GM12878 (cell line): ENCODE results near the gene CACNA1A. TPM values are rescaled to one million over a fixed set of nuclear protein-coding genes. Genes with fewer than 3 reads are reported as not detected.

Experiments
- ATAC-seq: fragments of 200-7000 bp; cut with Tn5 transposase; 3 replicates; pipeline ENCODE4 v1.9.1; 2020; ENCODE audit warnings: mild to moderate bottlenecking, moderate library complexity
- BruUV-seq: library from RNA; stranded (reverse); fragments of 400-500 nt; replicated peaks from 2 replicates; lab custom pipeline; 2021; lab: Mats Ljungman, UMichigan
- CTCF ChIA-PET: fragments of 300-600 bp; sonication (Branson Sonifier 250); formaldehyde crosslinking; extraction: SDS; loops from one replicate; lab custom pipeline; 2021; ENCODE audit warnings: inconsistent platforms; lab: Yijun Ruan, JAX
- POLR2A ChIA-PET: fragments of 350-600 bp; formaldehyde crosslinking; extraction: SDS; loops from one replicate; lab custom pipeline; 2021; ENCODE audit warnings: inconsistent platforms; lab: Charles Lee
- RAD21 ChIA-PET: fragments of 300-600 bp; sonication (Branson Sonifier 250); formaldehyde crosslinking; loops from one replicate; lab custom pipeline; 2023; ENCODE audit warnings: antibody characterized with exemption; ENCODE audit not compliant: unreplicated experiment; lab: Charles Lee
- SMC1A ChIA-PET: fragments of 300-600 bp; sonication (Branson Sonifier 250); formaldehyde crosslinking; loops from one replicate; lab custom pipeline; 2023; ENCODE audit not compliant: unreplicated experiment, uncharacterized antibody; lab: Charles Lee
- DNase-seq: peaks from one replicate; pipeline ENCODE4 v3.0.0-alpha.2; 2011; ENCODE audit warnings: low read depth, low spot score
- FAIRE-seq: peaks from 3 replicates; lab custom pipeline; 2011; peaks lifted over from hg19 to GRCh38; lab: Jason Lieb, UNC
- H2AFZ ChIP-seq: 2 replicates; pipeline ENCODE4 v1.6.0; 2011; ENCODE audit warnings: low read depth, low read length, control low read depth; ENCODE audit not compliant: control insufficient read depth
- H3K27ac ChIP-seq: 2 replicates; pipeline ENCODE4 v1.5.1; 2011; ENCODE audit warnings: control low read depth; ENCODE audit not compliant: control insufficient read depth, insufficient read depth
- H3K27me3 ChIP-seq, 2 experiments: replicated peaks in 1 of 2; 2 replicates each; pipeline versions ENCODE4 v1.6.0 to v1.6.1; 2011; ENCODE audit warnings: low read length in 1 of 2; ENCODE audit not compliant: control insufficient read depth in 2 of 2, insufficient read depth in 2 of 2
- H3K36me3 ChIP-seq, 2 experiments: 2 replicates each; pipeline ENCODE4 v1.5.1; 2011; ENCODE audit warnings: low read length in 1 of 2; ENCODE audit not compliant: control insufficient read depth in 2 of 2, insufficient read depth in 2 of 2
- H3K4me1 ChIP-seq: 2 replicates; pipeline ENCODE4 v1.6.1; 2011; ENCODE audit warnings: mild to moderate bottlenecking, low read length, moderate library complexity, mixed read lengths; ENCODE audit not compliant: control insufficient read depth, insufficient read depth
- H3K4me2 ChIP-seq: 2 replicates; pipeline ENCODE4 v1.6.0; 2011; ENCODE audit warnings: control low read depth; ENCODE audit not compliant: control insufficient read depth, insufficient read depth
- H3K4me3 ChIP-seq: fragments of 200-600 bp; sonication (generic); 2 replicates; pipeline ENCODE4 v1.5.1; 2016
- H3K79me2 ChIP-seq: 2 replicates; pipeline ENCODE4 v1.6.0; 2011; ENCODE audit warnings: low read length; ENCODE audit not compliant: control insufficient read depth, insufficient read depth
- H3K9ac ChIP-seq: 2 replicates; pipeline ENCODE4 v1.8.0; 2011; ENCODE audit warnings: low read length, control low read depth, mixed read lengths; ENCODE audit not compliant: control insufficient read depth, insufficient read depth
- H3K9me3 ChIP-seq: replicated peaks from 3 replicates; pipeline ENCODE4 v1.5.1; 2011; ENCODE audit warnings: mild to moderate bottlenecking, low read length; ENCODE audit not compliant: control insufficient read depth, insufficient read depth
- H4K20me1 ChIP-seq: 2 replicates; pipeline ENCODE4 v1.6.0; 2011; ENCODE audit not compliant: control insufficient read depth, insufficient read depth
- BCL11A ChIP-seq: IDR thresholded peaks from 2 replicates; pipeline ENCODE4 v1.6.1; 2011; ENCODE audit warnings: low read depth, low read length
- E2F8 ChIP-seq: fragments of 450-650 bp; IDR thresholded peaks from 2 replicates; pipeline ENCODE4 v1.6.1; 2018; ENCODE audit warnings: mild to moderate bottlenecking, low read depth, moderate library complexity; ENCODE audit not compliant: partially characterized antibody
- KAT2A ChIP-seq: conservative IDR thresholded peaks from 2 replicates; pipeline ENCODE4 v1.6.1; 2011; ENCODE audit warnings: low read depth, low read length; ENCODE audit not compliant: control insufficient read depth
- SIX5 ChIP-seq: IDR thresholded peaks from 2 replicates; pipeline ENCODE4 v1.6.1; 2011; ENCODE audit warnings: mild to moderate bottlenecking, low read depth, low read length, moderate library complexity; ENCODE audit not compliant: severe bottlenecking
- TARDBP ChIP-seq: IDR thresholded peaks from 2 replicates; pipeline ENCODE4 v1.6.1; 2016; ENCODE audit warnings: borderline replicate concordance
- ZNF24 ChIP-seq: fragments of 450-650 bp; IDR thresholded peaks from 2 replicates; pipeline ENCODE4 v1.6.1; 2017; ENCODE audit warnings: antibody characterized with exemption, mild to moderate bottlenecking
- WGBS: methylation state at CpG from one replicate; pipeline ENCODE4 v1.1.6; 2016; ENCODE audit warnings: low lambda C conversion rate; ENCODE audit not compliant: insufficient replicate concordance, insufficient coverage; ENCODE audit errors: missing lambda C conversion rate; 5-methylcytosine and 5-hydroxymethylcytosine counted together
- in situ Hi-C: fragments of 300-500 bp; cut with MboI; formaldehyde crosslinking; loops from 9 replicates; pipeline ENCODE4 v1.14.3; 2018; ENCODE audit warnings: mixed read lengths
- intact Hi-C: fragments of 100-400 bp; cut with micrococcal nuclease; formaldehyde crosslinking; loops from one replicate; pipeline ENCODE4 v1.14.2; 2022; ENCODE audit not compliant: unreplicated experiment
- polyA plus RNA-seq, 11 experiments: library from polyadenylated mRNA; depleted of rRNA in 4 of 11; unstranded in 6 of 11; stranded (reverse) in 5 of 11; fragments of >200 nt; fragmentation: Nextera tagmentation in 4 of 11; fragmentation: Illumina TruSeq in 1 of 11; extraction: Ambion mirVana in 4 of 11; extraction: Trizol in 1 of 11; gene quantifications; 1 replicate in 1 of 11; 2 replicates in 10 of 11; pipeline versions ENCODE4 v1.2.1 to v1.2.3, GENCODE V29; 2011 to 2016; ENCODE audit warnings: inconsistent platforms in 2 of 11, missing spikeins in 2 of 11, low read depth in 1 of 11
- total RNA-seq, 4 experiments: library from RNA; depleted of rRNA in 3 of 4; stranded (reverse); fragments of >200 nt in 3 of 4; fragmentation: Illumina TruSeq in 1 of 4; extraction: Trizol in 1 of 4; gene quantifications; 2 replicates each; pipeline versions ENCODE4 v1.2.1 to v1.2.3, GENCODE V29; 2013 to 2021

The CACNA1A gene
- total and polyA plus RNA-seq, 10 of the 15 experiments (the other 5 are each of a cell fraction or from before 2014, with no cell fraction given) = 1.1 to 4.4 (median 2.5) TPM

DNA sequence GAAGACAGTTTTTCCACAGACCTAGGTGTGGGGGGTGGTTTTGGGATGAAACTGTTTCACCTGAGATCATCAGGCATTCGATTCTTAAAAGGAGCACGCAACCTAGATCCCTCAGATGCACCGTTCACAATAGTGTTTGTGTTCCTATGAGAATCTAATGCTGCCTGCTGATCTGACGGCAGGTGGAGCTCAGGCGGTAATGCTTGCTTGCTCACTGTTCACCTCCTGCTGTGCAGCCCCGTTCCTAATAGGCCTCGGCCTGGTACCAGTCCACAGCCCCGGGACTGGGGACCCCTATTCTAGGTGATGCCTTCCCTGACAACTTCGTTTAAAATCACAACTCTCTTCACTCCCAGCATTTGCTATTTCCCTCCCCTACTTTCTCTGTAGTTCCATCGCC is 206.4 kb downstream of the CACNA1A start:
- ChIA-PET RAD21 (no interaction called here), SMC1A (no interaction called here), CTCF (interaction anchor here (0.5 kb wide), 1 partner anchor 105 kb away, joined by 4 read pairs; no protein-coding TSS in a partner anchor), POLR2A (no interaction called here)
- DNase-seq (no peak), FAIRE-seq (no peak), ATAC-seq (no peak)
- Histone ChIP-seq H3K4me3 (no peak overlapping the region), H3K4me1 (no peaks in the 10 kb centered on the region), H4K20me1 (no peaks in the 10 kb centered on the region), H3K9ac (no peak overlapping the region), H3K27ac (no peak overlapping the region), H3K36me3 (no peaks in the 10 kb centered on the region), H3K79me2 (no peaks in the 10 kb centered on the region), H3K27me3 (peaks cover 0 to 3% of the 10 kb centered on the region in 2 experiments; a peak in 3 of 4 replicates), H2AFZ (no peak overlapping the region), H3K4me2 (no peak overlapping the region), H3K9me3 (no peaks in the 10 kb centered on the region)
- 26% methylated on average over 10 of the region's 10 CpGs for WGBS
- BruUV-seq = no TSS peak
- TF ChIP-seq ZNF24 (no peak), TARDBP (no peak), E2F8 (no peak), KAT2A (no peak), BCL11A (no peak), SIX5 (no peak)
- intact Hi-C loops (no loop called here), in situ Hi-C loops (loop anchor here (25.0 kb wide), 1 partner anchor 762 kb away; the partner anchor contains the start of genes MISP3 and PALM3)
